ENCODE measurements around the gene RPAP2. TPM values are rescaled to one million over a fixed set of nuclear protein-coding genes. Genes with fewer than 3 reads are reported as not detected.
"Not testable (repeated sequence)": the region's sequence is repeated elsewhere in the genome, so short reads cannot be mapped to it uniquely, and the experiment has no call there.

Gene RPAP2
- total RNA-seq, 1 donor from 2014 or later: 40.7 TPM

GRCh38 chr1:92317836-92318493 lies 19.1 kb downstream of the RPAP2 start:
- no peak for ATAC-seq
- no peak for DNase-seq (ENCODE audit: low spot score)
- intact Hi-C loops (cut with DNase I): no loop called here

GRCh38 chr1:92323473-92324453 lies 24.9 kb downstream of the RPAP2 start:
- intact Hi-C loops (cut with DNase I): no loop called here
- ATAC-seq: no peak
- no peak for DNase-seq (ENCODE audit: low spot score)

- ATAC-seq: no peak
- intact Hi-C loops (cut with DNase I): no loop called here
These were observed 25.9 kb downstream of the RPAP2 start for GRCh38 chr1:92324784-92325183.

GRCh38 chr1:92326681-92327080 lies 27.8 kb downstream of the RPAP2 start:
- intact Hi-C loops (cut with DNase I): no loop called here
- ATAC-seq (no peak), DNase-seq (ENCODE audit: low spot score) (no peak)

More at GRCh38 chr1:92324784-92325183, 25.9 kb downstream of the RPAP2 start:
- DNase-seq (ENCODE audit: low spot score): no peak

- DNase-seq (ENCODE audit: low spot score): no peak
- ATAC-seq: no peak
- intact Hi-C loops (cut with DNase I): no loop called here
These were observed 28.9 kb downstream of the RPAP2 start for GRCh38 chr1:92327794-92328193.

- DNase-seq (ENCODE audit: low spot score) (no peak), ATAC-seq (no peak)
- intact Hi-C loops (cut with DNase I): no loop called here
These were observed 30.7 kb downstream of the RPAP2 start for GRCh38 chr1:92329347-92330129.

GRCh38 chr1:92333668-92334067 lies 34.8 kb downstream of the RPAP2 start:
- intact Hi-C loops (cut with DNase I): no loop called here
- DNase-seq (ENCODE audit: low spot score) (no peak), ATAC-seq (no peak)

GRCh38 chr1:92340154-92340553 lies 41.3 kb downstream of the RPAP2 start:
- intact Hi-C loops (cut with DNase I): no loop called here
- no peak for DNase-seq (ENCODE audit: low spot score)
- no peak for ATAC-seq

- ATAC-seq: no peak
- intact Hi-C loops (cut with DNase I): no loop called here
- no peak for DNase-seq (ENCODE audit: low spot score)
These were observed 43.5 kb downstream of the RPAP2 start for GRCh38 chr1:92342401-92342800.

GRCh38 chr1:92343061-92343460 lies 44.2 kb downstream of the RPAP2 start:
- DNase-seq (ENCODE audit: low spot score): no peak
- intact Hi-C loops (cut with DNase I): no loop called here
- no peak for ATAC-seq

GRCh38 chr1:92346866-92347640 lies 48.2 kb downstream of the RPAP2 start:
- DNase-seq (ENCODE audit: low spot score): no peak
- no peak for ATAC-seq
- intact Hi-C loops (cut with DNase I): no loop called here

GRCh38 chr1:92352856-92353255 lies 54.0 kb downstream of the RPAP2 start:
- intact Hi-C loops (cut with DNase I): no loop called here
- DNase-seq (ENCODE audit: low spot score) (no peak), ATAC-seq (no peak)

GRCh38 chr1:92354259-92354658 lies 55.4 kb downstream of the RPAP2 start:
- DNase-seq (ENCODE audit: low spot score): no peak
- intact Hi-C loops (cut with DNase I): no loop called here
- ATAC-seq: no peak

- intact Hi-C loops (cut with DNase I): no loop called here
- DNase-seq (ENCODE audit: low spot score): no peak
- peak; percentile 59 for ATAC-seq
These were observed 58.1 kb downstream of the RPAP2 start for GRCh38 chr1:92356956-92357355.

- ATAC-seq; DNase-seq (ENCODE audit: low spot score); intact Hi-C loops (cut with DNase I): not testable (repeated sequence)
These were observed 60.5 kb downstream of the RPAP2 start for GRCh38 chr1:92359382-92359781.

GRCh38 chr1:92359986-92360385 lies 61.1 kb downstream of the RPAP2 start:
- intact Hi-C loops (cut with DNase I): no loop called here
- DNase-seq (ENCODE audit: low spot score): no peak
- ATAC-seq: no peak

- no peak for DNase-seq (ENCODE audit: low spot score)
- no peak for ATAC-seq
- intact Hi-C loops (cut with DNase I): no loop called here
These were observed 64.1 kb downstream of the RPAP2 start for GRCh38 chr1:92362970-92363369.

GRCh38 chr1:92363401-92363800 lies 64.5 kb downstream of the RPAP2 start:
- ATAC-seq (no peak), DNase-seq (ENCODE audit: low spot score) (no peak)
- intact Hi-C loops (cut with DNase I): no loop called here
